Measurements from ENCODE around the gene GALNT1. TPM values are rescaled to one million over a fixed set of nuclear protein-coding genes. Genes with fewer than 3 reads are reported as not detected.

Gene GALNT1
- total RNA-seq, 1 experiment from 2014 or later: 77.9 TPM

DNA sequence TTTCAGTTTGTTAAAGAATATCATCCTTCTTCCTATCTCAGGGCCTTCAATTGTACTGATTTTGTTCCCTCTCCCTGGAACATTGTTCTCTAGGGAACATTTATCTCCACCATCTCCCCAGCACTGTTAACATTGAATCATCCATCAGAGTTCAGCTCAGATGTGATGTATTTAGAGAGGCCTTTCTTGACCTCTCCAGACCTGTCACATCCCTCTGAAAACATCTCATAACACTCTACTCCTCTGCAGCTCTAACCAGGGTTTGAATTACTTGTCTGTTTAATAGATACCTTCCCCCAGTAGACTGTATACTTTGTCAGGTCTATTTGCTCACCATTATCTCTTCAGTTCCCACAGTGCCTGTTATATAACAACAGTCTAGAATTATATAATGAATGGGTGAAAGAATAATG lies 98.6 kb downstream of the GALNT1 start:
- Mint-ChIP-seq H3K4me1 (peaks cover 19 to 25% of the 10 kb centered on the region in 2 experiments), H3K27me3 (ENCODE audit: low read depth) (no peaks in the 10 kb centered on the region), H3K4me3 (no peak overlapping the region), H3K9me3 (no peaks in the 10 kb centered on the region), H3K36me3 (ENCODE audit: insufficient read depth in 1 of 3, low read depth in 3 of 3) (peaks cover 0 to 10% (median 5%) of the 10 kb centered on the region in 3 experiments; a peak in 3 of 7 replicates), H3K27ac (no peak overlapping the region)
- H3K56ac ChIP-seq (ENCODE audit: insufficient read length, low read depth, low read length): no peak overlapping the region
- H3K4me1 ChIP-seq (ENCODE audit: insufficient read depth, low read length): no peaks in the 10 kb centered on the region
- H4K91ac ChIP-seq (ENCODE audit: insufficient read length, low read depth, low read length): no peak overlapping the region
- no peak overlapping the region for H3K4me2 ChIP-seq (ENCODE audit: insufficient read depth, insufficient read length, low read length)
- H4K8ac ChIP-seq (replicated peaks; ENCODE audit: insufficient read length, low read depth, low read length): no peak overlapping the region
- H3K79me1 ChIP-seq (ENCODE audit: insufficient read depth, low read depth, low read length, poor library complexity, severe bottlenecking): no peaks in the 10 kb centered on the region
- TF ChIP-seq, protein P1, sequence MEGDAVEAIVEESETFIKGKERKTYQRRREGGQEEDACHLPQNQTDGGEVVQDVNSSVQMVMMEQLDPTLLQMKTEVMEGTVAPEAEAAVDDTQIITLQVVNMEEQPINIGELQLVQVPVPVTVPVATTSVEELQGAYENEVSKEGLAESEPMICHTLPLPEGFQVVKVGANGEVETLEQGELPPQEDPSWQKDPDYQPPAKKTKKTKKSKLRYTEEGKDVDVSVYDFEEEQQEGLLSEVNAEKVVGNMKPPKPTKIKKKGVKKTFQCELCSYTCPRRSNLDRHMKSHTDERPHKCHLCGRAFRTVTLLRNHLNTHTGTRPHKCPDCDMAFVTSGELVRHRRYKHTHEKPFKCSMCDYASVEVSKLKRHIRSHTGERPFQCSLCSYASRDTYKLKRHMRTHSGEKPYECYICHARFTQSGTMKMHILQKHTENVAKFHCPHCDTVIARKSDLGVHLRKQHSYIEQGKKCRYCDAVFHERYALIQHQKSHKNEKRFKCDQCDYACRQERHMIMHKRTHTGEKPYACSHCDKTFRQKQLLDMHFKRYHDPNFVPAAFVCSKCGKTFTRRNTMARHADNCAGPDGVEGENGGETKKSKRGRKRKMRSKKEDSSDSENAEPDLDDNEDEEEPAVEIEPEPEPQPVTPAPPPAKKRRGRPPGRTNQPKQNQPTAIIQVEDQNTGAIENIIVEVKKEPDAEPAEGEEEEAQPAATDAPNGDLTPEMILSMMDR (conservative IDR thresholded peaks at IDR 0.05): no peak
- no peaks in the 10 kb centered on the region for H4K20me1 ChIP-seq (ENCODE audit: control insufficient read depth, insufficient read depth, insufficient read length)
- H3K27me3 ChIP-seq (ENCODE audit: insufficient read depth, low read length): no peaks in the 10 kb centered on the region
- no peak overlapping the region for H2BK120ac ChIP-seq (ENCODE audit: low read depth, low read length, poor library complexity, severe bottlenecking)
- no peak overlapping the region for H3K27ac ChIP-seq (ENCODE audit: insufficient read length, low read depth, low read length)
- no peak overlapping the region for H3K18ac ChIP-seq (ENCODE audit: insufficient read length, low read depth, low read length)
- H3T11ph ChIP-seq (ENCODE audit: low read length): no peak overlapping the region
- no peak for DNase-seq
- no peak overlapping the region for H3K23ac ChIP-seq (ENCODE audit: insufficient read length, low read depth, low read length)
- H3K79me2 ChIP-seq (ENCODE audit: insufficient read depth, low read length): no peaks in the 10 kb centered on the region
- H3K14ac ChIP-seq (ENCODE audit: insufficient read depth, low read length): no peak overlapping the region
- H3K9me3 ChIP-seq (ENCODE audit: control insufficient read depth, low read depth, low read length): no peaks in the 10 kb centered on the region
- H3K9ac ChIP-seq (ENCODE audit: extremely low read depth, insufficient read length, low read length): no peak overlapping the region
- no peak overlapping the region for H2BK5ac ChIP-seq (ENCODE audit: insufficient read length, low read length)
- no peak overlapping the region for H2BK20ac ChIP-seq (ENCODE audit: low read depth, low read length, poor library complexity, severe bottlenecking)
- H2BK15ac ChIP-seq (ENCODE audit: low read depth, low read length): no peak overlapping the region
- H3K4ac ChIP-seq (ENCODE audit: low read depth, low read length): no peak overlapping the region
- no peaks in the 10 kb centered on the region for H3K23me2 ChIP-seq (ENCODE audit: insufficient read length, low read depth, low read length, poor library complexity, severe bottlenecking)
- no peak overlapping the region for H2AFZ ChIP-seq (ENCODE audit: low read length)
- H2AK5ac ChIP-seq (ENCODE audit: insufficient read length, low read length): no peak overlapping the region
- H4K5ac ChIP-seq (ENCODE audit: insufficient read length, low read depth, low read length): no peak overlapping the region
- no peak overlapping the region for H2BK12ac ChIP-seq (ENCODE audit: insufficient read length, low read depth, low read length)
